ENCODE results near the gene CYS1. TPM values are rescaled to one million over a fixed set of nuclear protein-coding genes. Genes with fewer than 3 reads are reported as not detected.

CYS1 gene
- total RNA-seq, 1 experiment from 2014 or later = 3.7 TPM

DNA sequence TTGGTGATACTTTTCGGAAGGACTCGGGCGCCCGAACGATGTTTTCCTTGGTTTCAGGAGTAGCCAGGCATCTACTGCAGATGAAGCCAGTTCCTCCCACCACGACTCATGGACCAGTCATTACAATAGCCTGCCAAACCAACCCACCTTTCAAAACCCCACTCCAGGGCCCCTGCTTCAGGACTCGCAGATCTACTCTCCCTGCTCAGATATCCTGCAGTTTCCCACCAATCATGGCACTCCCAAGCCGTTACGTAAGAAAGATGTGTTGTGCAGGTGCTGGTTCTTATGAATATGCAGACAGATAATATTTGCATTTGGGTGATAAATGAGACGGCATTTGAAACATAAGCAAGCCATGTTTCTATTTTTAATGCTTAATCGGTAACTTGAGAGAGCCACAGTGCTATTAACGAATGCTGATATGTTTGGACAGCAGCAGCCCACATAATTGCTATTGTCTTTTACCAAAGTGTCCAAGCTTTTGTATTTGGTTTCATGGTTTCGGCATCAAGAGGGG, 3.5 kb upstream of the CYS1 start:
- BruUV-seq (replicated peaks) = no TSS peak
- intact Hi-C loops (cut with micrococcal nuclease) = no loop called here
- Histone ChIP-seq H3K9ac (ENCODE audit: low read length) (no peak overlapping the region), H3K79me2 (ENCODE audit: insufficient read depth, low read length) (no peaks in the 10 kb centered on the region), H3K9me2 (ENCODE audit: insufficient read depth) (no peaks in the 10 kb centered on the region), H3K4me3 (replicated peaks in 1 of 2; ENCODE audit: low read depth in 1 of 2, low read length in 2 of 2) (no peak overlapping the region), H3K27ac (ENCODE audit: low read depth, low read length) (no peak overlapping the region), H3K27me3 (ENCODE audit: insufficient read depth, low read length) (0 out of 2 replicates have a peak, but pooled peaks cover 2% of the 10 kb centered on the region), H4K20me1 (ENCODE audit: insufficient read depth) (no peaks in the 10 kb centered on the region), H3K9me3 (ENCODE audit: control insufficient read depth in 1 of 2, insufficient read depth in 1 of 2, low read depth in 1 of 2, low read length in 2 of 2) (no peaks in the 10 kb centered on the region), H3K4me1 (ENCODE audit: control insufficient read depth in 1 of 2, insufficient read depth in 2 of 2, low read length in 2 of 2) (peaks cover 5 to 12% of the 10 kb centered on the region in 2 experiments), H3K36me3 (ENCODE audit: control insufficient read depth in 1 of 2, insufficient read depth in 2 of 2, low read length in 2 of 2) (no peaks in the 10 kb centered on the region), H2AFZ (ENCODE audit: low read depth, low read length, poor library complexity, severe bottlenecking) (no peak overlapping the region), H3K4me2 (ENCODE audit: low read length) (no peak overlapping the region)
- ATAC-seq = no peak
- RAD21 ChIA-PET (ENCODE audit: low non-redundant PET in 1 of 2, low total read pairs in 2 of 2, uncharacterized antibody in 2 of 2, unreplicated experiment in 2 of 2) = interaction anchor here in 1 of 2 experiments (1.3 kb wide), 1 partner anchor 351 kb away, joined by 3 read pairs; no protein-coding TSS in a partner anchor
- TF ChIP-seq CTCF (IDR thresholded peaks at IDR 0.05 in 2 of 3, conservative IDR thresholded peaks at IDR 0.05 in 1 of 3; ENCODE audit: borderline replicate concordance in 1 of 3, insufficient read depth in 1 of 3, low read depth in 2 of 3, low read length in 2 of 3) (no peak), POLR2A (IDR thresholded peaks at IDR 0.05; ENCODE audit: borderline replicate concordance, extremely low read depth, insufficient read depth, insufficient read length) (no peak), POLR2AphosphoS5 (IDR thresholded peaks at IDR 0.05; ENCODE audit: low read depth, low read length) (no peak), SIN3A (IDR thresholded peaks at IDR 0.05; ENCODE audit: low read depth) (no peak), TCF7L2 (IDR thresholded peaks at IDR 0.05; ENCODE audit: borderline replicate concordance, extremely low read depth, insufficient read depth, insufficient read length) (no peak), ELF1 (IDR thresholded peaks at IDR 0.05; ENCODE audit: borderline replicate concordance, low read depth) (no peak), EGR1 (IDR thresholded peaks at IDR 0.05; ENCODE audit: low read depth) (no peak), SRF (IDR thresholded peaks at IDR 0.05; ENCODE audit: low read depth) (no peak), CBX3 (IDR thresholded peaks at IDR 0.05; ENCODE audit: low read depth) (no peak), FOSL1 (IDR thresholded peaks at IDR 0.05; ENCODE audit: low read depth) (no peak), EZH2 (IDR thresholded peaks at IDR 0.05) (no peak)
- CTCF ChIA-PET = interaction anchor here (2.5 to 3.8 kb wide), 2 partner anchors 11 to 13 kb away, joined by 12 to 14 read pairs; no protein-coding TSS in a partner anchor
- POLR2A ChIA-PET = no interaction called here
- DNase-seq (ENCODE audit: low read depth, low spot score) = no peak
